Tongue (tissue), 3 donors: ENCODE results near the gene SIAH1. TPM values are rescaled to one million over a fixed set of nuclear protein-coding genes. Genes with fewer than 3 reads are reported as not detected.
"Not testable (repeated sequence)": the region's sequence is repeated elsewhere in the genome, so short reads cannot be mapped to it uniquely, and the experiment has no call there.

Source experiments
- DNase-seq: peaks from one replicate; pipeline ENCODE4 v3.0.0-alpha.2; 2015
- small RNA-seq: library from RNA; depleted of rRNA; stranded (forward); fragments of <200 nt; gene quantifications from one replicate; pipeline ENCODE3, GENCODE V24; 2014; ENCODE audit warnings: low replicate concordance
- total RNA-seq: library from RNA; depleted of rRNA; stranded (reverse); fragments of >200 nt; gene quantifications from one replicate; pipeline ENCODE4 v1.2.3, GENCODE V29; 2014

The SIAH1 gene
- total RNA-seq, 1 donor from 2014 or later = 47.6 TPM

- DNase-seq = no peak
Observed at GRCh38 chr16:48332978-48333377, 52.2 kb downstream of the SIAH1 start.

GRCh38 chr16:48330841-48331192, 54.4 kb downstream of the SIAH1 start:
- no peak for DNase-seq

GRCh38 chr16:48330189-48330840, 54.9 kb downstream of the SIAH1 start:
- DNase-seq = no peak

GRCh38 chr16:48329138-48329537, 56.1 kb downstream of the SIAH1 start:
- DNase-seq = no peak

- no peak for DNase-seq
Observed at GRCh38 chr16:48326915-48327314, 58.3 kb downstream of the SIAH1 start.

- DNase-seq = peak; percentile 55
Observed at GRCh38 chr16:48323783-48324775, 61.1 kb downstream of the SIAH1 start.

GRCh38 chr16:48321317-48322036, 63.7 kb downstream of the SIAH1 start:
- no peak for DNase-seq

GRCh38 chr16:48318630-48319029, 66.6 kb downstream of the SIAH1 start:
- peak; percentile 27 for DNase-seq

- DNase-seq = no peak
Observed at GRCh38 chr16:48317614-48318315, 67.4 kb downstream of the SIAH1 start.

- DNase-seq = no peak
Observed at GRCh38 chr16:48317026-48317425, 68.2 kb downstream of the SIAH1 start.

- DNase-seq = not testable (repeated sequence)
Observed at GRCh38 chr16:48313905-48314304, 71.3 kb downstream of the SIAH1 start.

GRCh38 chr16:48310908-48311641, 74.1 kb downstream of the SIAH1 start:
- DNase-seq = no peak

Small RNA genes within 50 kb of the gene (small RNA-seq; reads per million reads assigned to genes)
- not detected for gene RF00017

Other genes with a start within 250 kb of the SIAH1 start
- not detected for gene ABCC12, start 229.4 kb downstream of the SIAH1 start, total RNA-seq
- 69.3 TPM for gene LONP2, start 141.1 kb downstream of the SIAH1 start, total RNA-seq
- 0.41 TPM for gene ABCC11, start 137.9 kb downstream of the SIAH1 start, total RNA-seq
- gene N4BP1, start 224.8 kb upstream of the SIAH1 start, total RNA-seq = 51.3 TPM